Neural progenitor cell (in vitro differentiated cells): Measurements from ENCODE around the gene CAND2. TPM values are rescaled to one million over a fixed set of nuclear protein-coding genes. Genes with fewer than 3 reads are reported as not detected.

Source experiments
- DNase-seq: peaks from one replicate; pipeline ENCODE4 v3.0.0-alpha.2; 2016; ENCODE audit warnings: low spot score
- H2AFZ ChIP-seq: fragments of 200-600 bp; sonication (generic); replicated peaks from 2 replicates; pipeline ENCODE4 v1.6.1; 2016; ENCODE audit warnings: antibody characterized with exemption
- H3F3A ChIP-seq: fragments of 200-600 bp; sonication (generic); 2 replicates; pipeline ENCODE4 v1.6.1; 2016; ENCODE audit warnings: antibody characterized with exemption, low read depth
- H3K27ac ChIP-seq: fragments of 200-600 bp; sonication (generic); 2 replicates; pipeline ENCODE4 v1.5.1; 2016; ENCODE audit warnings: mild to moderate bottlenecking
- H3K27me3 ChIP-seq: fragments of 200-600 bp; sonication (generic); 2 replicates; pipeline ENCODE4 v1.6.1; 2016; ENCODE audit warnings: mild to moderate bottlenecking, moderate library complexity
- H3K36me3 ChIP-seq: fragments of 200-600 bp; sonication (generic); 2 replicates; pipeline ENCODE4 v1.5.1; 2016
- H3K4me1 ChIP-seq: fragments of 200-600 bp; sonication (generic); 2 replicates; pipeline ENCODE4 v1.6.1; 2016; ENCODE audit warnings: mixed run types
- H3K4me2 ChIP-seq: fragments of 200-600 bp; sonication (generic); 2 replicates; pipeline ENCODE4 v1.6.1; 2016
- H3K4me3 ChIP-seq: fragments of 200-600 bp; sonication (generic); 2 replicates; pipeline ENCODE4 v1.5.1; 2016
- H3K79me2 ChIP-seq: fragments of 200-600 bp; sonication (generic); 2 replicates; pipeline ENCODE4 v1.6.1; 2016; ENCODE audit warnings: low read depth
- H3K9ac ChIP-seq: fragments of 200-600 bp; sonication (generic); 2 replicates; pipeline ENCODE4 v1.6.1; 2016
- H3K9me3 ChIP-seq: fragments of 200-600 bp; sonication (generic); 2 replicates; pipeline ENCODE4 v1.5.1; 2016; ENCODE audit warnings: low read depth
- H4K20me1 ChIP-seq: fragments of 200-600 bp; sonication (generic); 2 replicates; pipeline ENCODE4 v1.6.1; 2016; ENCODE audit warnings: low read depth
- H3K27ac Mint-ChIP-seq: 3 replicates; pipeline ENCODE4 v1.8.0; 2021; ENCODE audit warnings: mixed read lengths
- H3K27me3 Mint-ChIP-seq: 2 replicates; pipeline ENCODE4 v1.8.0; 2022; ENCODE audit warnings: low read depth, mild to moderate bottlenecking, inconsistent platforms, moderate library complexity, mixed read lengths; ENCODE audit not compliant: insufficient read depth
- H3K36me3 Mint-ChIP-seq: 3 replicates; pipeline ENCODE4 v1.8.0; 2021; ENCODE audit warnings: mixed read lengths
- H3K4me1 Mint-ChIP-seq: 3 replicates; pipeline ENCODE4 v1.8.0; 2021; ENCODE audit warnings: mixed read lengths
- H3K4me3 Mint-ChIP-seq: 3 replicates; pipeline ENCODE4 v1.8.0; 2021; ENCODE audit warnings: mild to moderate bottlenecking, moderate library complexity, mixed read lengths
- H3K9me3 Mint-ChIP-seq: 3 replicates; pipeline ENCODE4 v1.8.0; 2020; ENCODE audit warnings: mixed read lengths
- CTCF ChIP-seq: fragments of 200-600 bp; sonication (generic); IDR thresholded peaks from 2 replicates; pipeline ENCODE4 v1.5.1; 2017; ENCODE audit warnings: antibody characterized with exemption, mild to moderate bottlenecking
- EZH2 ChIP-seq: fragments of 200-600 bp; sonication (generic); IDR thresholded peaks from 2 replicates; pipeline ENCODE4 v1.6.1; 2017; ENCODE audit warnings: antibody characterized with exemption, mild to moderate bottlenecking, moderate library complexity
- EZH2phosphoT487 ChIP-seq: fragments of 200-600 bp; sonication (generic); IDR thresholded peaks from 2 replicates; pipeline ENCODE4 v1.6.1; 2017; ENCODE audit warnings: antibody characterized with exemption
- total RNA-seq: library from RNA; depleted of rRNA; stranded (reverse); fragments of >200 nt; gene quantifications from 2 replicates; pipeline ENCODE4 v1.2.3, GENCODE V29; 2015; ENCODE audit warnings: low replicate concordance

Gene CAND2
- total RNA-seq, 1 donor from 2014 or later: 2.4 TPM

- H3K4me3 ChIP-seq: no peak overlapping the region
- no peaks in the 10 kb centered on the region for H3F3A ChIP-seq
- no peak overlapping the region for H3K4me3 Mint-ChIP-seq
- no peaks in the 10 kb centered on the region for H4K20me1 ChIP-seq
- no peaks in the 10 kb centered on the region for H3K79me2 ChIP-seq
- no peak overlapping the region for H3K27ac Mint-ChIP-seq
- no peaks in the 10 kb centered on the region for H3K36me3 Mint-ChIP-seq
- no peak overlapping the region for H3K4me2 ChIP-seq
- no peak overlapping the region for H2AFZ ChIP-seq
- H3K27me3 ChIP-seq: no peaks in the 10 kb centered on the region
- no peak overlapping the region for H3K27ac ChIP-seq
- TF ChIP-seq EZH2phosphoT487 (no peak), EZH2 (no peak), CTCF (no peak)
- H3K27me3 Mint-ChIP-seq: peaks cover 4% of the 10 kb centered on the region
- H3K4me1 Mint-ChIP-seq: peaks cover 11% of the 10 kb centered on the region
- no peak overlapping the region for H3K9ac ChIP-seq
- DNase-seq: no peak
- H3K36me3 ChIP-seq: no peaks in the 10 kb centered on the region
- H3K4me1 ChIP-seq: peaks cover 4% of the 10 kb centered on the region
- H3K9me3 ChIP-seq: no peaks in the 10 kb centered on the region
- H3K9me3 Mint-ChIP-seq: no peaks in the 10 kb centered on the region
Measured at GRCh38 chr3:12756175-12756574, 40.3 kb upstream of the CAND2 start.

DNA sequence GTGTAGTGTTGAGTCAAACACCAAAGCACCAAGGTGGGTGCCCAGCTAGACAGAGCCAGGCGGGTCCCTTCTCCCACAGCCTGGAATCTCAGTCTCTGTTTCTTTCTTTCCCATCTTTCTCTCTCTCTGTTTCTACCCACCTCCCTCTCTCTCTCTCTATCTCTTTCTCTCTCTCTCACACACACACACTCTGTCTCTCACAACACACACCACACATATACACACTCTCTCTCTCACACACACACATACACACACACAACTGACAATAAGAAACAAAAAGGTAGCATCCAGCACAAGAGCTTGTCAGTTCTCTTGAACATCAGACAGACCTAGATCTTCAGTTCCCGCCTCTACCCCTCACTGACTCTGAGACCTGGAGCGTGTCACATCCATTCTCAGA is 39.8 kb upstream of the CAND2 start:
- H3K27me3 Mint-ChIP-seq: peaks cover 4% of the 10 kb centered on the region
- no peak overlapping the region for H3K27ac Mint-ChIP-seq
- no peak overlapping the region for H3K4me3 Mint-ChIP-seq
- Histone ChIP-seq H3K9ac (no peak overlapping the region), H2AFZ (peak overlapping the region; percentile 17), H3F3A (no peaks in the 10 kb centered on the region), H3K4me3 (no peak overlapping the region), H3K27ac (no peak overlapping the region), H3K36me3 (no peaks in the 10 kb centered on the region), H3K4me2 (no peak overlapping the region), H4K20me1 (no peaks in the 10 kb centered on the region), H3K79me2 (no peaks in the 10 kb centered on the region), H3K4me1 (peaks cover 4% of the 10 kb centered on the region), H3K27me3 (no peaks in the 10 kb centered on the region), H3K9me3 (no peaks in the 10 kb centered on the region)
- DNase-seq: no peak
- TF ChIP-seq EZH2phosphoT487: no peak
- H3K36me3 Mint-ChIP-seq: no peaks in the 10 kb centered on the region
- H3K9me3 Mint-ChIP-seq: no peaks in the 10 kb centered on the region
- peaks cover 11% of the 10 kb centered on the region for H3K4me1 Mint-ChIP-seq

DNA sequence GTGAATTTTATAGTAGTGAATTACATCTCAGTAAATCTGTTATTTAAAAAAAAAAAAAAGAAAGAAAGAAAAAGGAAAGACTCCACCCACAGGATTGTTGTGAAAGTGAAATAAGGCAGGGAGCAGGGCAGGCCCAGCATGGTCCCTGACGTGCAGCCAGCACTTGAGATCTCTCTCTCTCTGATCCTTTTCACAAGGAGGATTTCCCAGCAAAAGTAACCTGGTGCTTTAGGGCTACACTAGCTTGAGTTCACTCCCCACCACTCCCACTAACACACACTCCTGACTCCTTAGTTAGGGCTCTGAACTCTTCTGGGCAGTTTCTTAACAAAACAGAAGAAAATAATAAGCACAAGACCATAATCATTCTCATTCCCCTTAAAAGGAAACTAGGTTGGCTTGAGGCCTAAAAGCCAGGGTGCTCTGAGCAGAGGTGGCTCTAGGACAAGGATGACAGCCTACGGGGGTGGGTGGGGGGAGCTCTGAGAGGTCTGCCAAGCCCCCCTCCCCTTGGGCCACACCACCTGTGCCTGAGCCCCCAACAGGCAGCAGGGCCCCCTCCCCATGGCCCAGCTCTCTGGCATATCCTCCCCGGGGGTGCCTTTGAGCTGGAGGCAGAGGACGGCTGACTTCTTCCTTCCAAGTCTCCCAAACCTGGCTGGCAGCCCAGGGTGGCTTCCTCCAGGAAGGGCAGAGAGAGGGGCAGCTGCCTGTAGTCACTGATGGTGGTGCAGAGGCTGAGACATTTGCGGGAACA is 38.3 kb upstream of the CAND2 start:
- H3K4me3 ChIP-seq: no peak overlapping the region
- Mint-ChIP-seq H3K4me3 (no peak overlapping the region), H3K27ac (peak overlapping the region; percentile 87), H3K36me3 (no peaks in the 10 kb centered on the region), H3K9me3 (no peaks in the 10 kb centered on the region), H3K27me3 (peaks cover 4% of the 10 kb centered on the region), H3K4me1 (peaks cover 12% of the 10 kb centered on the region)
- H3K4me1 ChIP-seq: peaks cover 4% of the 10 kb centered on the region
- DNase-seq: no peak
- no peaks in the 10 kb centered on the region for H3F3A ChIP-seq
- no peak overlapping the region for H3K27ac ChIP-seq
- H3K79me2 ChIP-seq: no peaks in the 10 kb centered on the region
- peak overlapping the region; percentile 82 for H2AFZ ChIP-seq
- no peaks in the 10 kb centered on the region for H3K9me3 ChIP-seq
- H3K9ac ChIP-seq: no peak overlapping the region
- H3K4me2 ChIP-seq: no peak overlapping the region
- no peaks in the 10 kb centered on the region for H3K27me3 ChIP-seq
- H3K36me3 ChIP-seq: no peaks in the 10 kb centered on the region
- no peaks in the 10 kb centered on the region for H4K20me1 ChIP-seq
- no peak for TF ChIP-seq CTCF

GRCh38 chr3:12759097-12759679 is 37.3 kb upstream of the CAND2 start, which contains the start of gene TMEM40:
Gene TMEM40, minus strand, starts transcription at chr3:12759259. Its CDS starts 9,427 bp downstream, at chr3:12749832.
- H3K79me2 ChIP-seq: no peaks in the 10 kb centered on the region
- H3K36me3 ChIP-seq: no peaks in the 10 kb centered on the region
- H3K36me3 Mint-ChIP-seq: no peaks in the 10 kb centered on the region
- no peak within 1 kb of the TSS for H3K9ac ChIP-seq
- H4K20me1 ChIP-seq: no peaks in the 10 kb centered on the region
- no peak within 1 kb of the TSS for H3K27ac ChIP-seq
- peak within 1 kb of the TSS; percentile 82 for H2AFZ ChIP-seq
- no peak for DNase-seq
- peak within 1 kb of the TSS; percentile 34 for H3K4me3 Mint-ChIP-seq
- peaks cover 15% of the 10 kb centered on the region for H3K4me1 Mint-ChIP-seq
- peaks cover 5% of the 10 kb centered on the region for H3K27me3 Mint-ChIP-seq
- TF ChIP-seq EZH2phosphoT487 (no peak), EZH2 (no peak), CTCF (no peak)
- no peak within 1 kb of the TSS for H3K4me2 ChIP-seq
- H3K9me3 ChIP-seq: no peaks in the 10 kb centered on the region
- no peaks in the 10 kb centered on the region for H3K27me3 ChIP-seq
- H3K4me3 ChIP-seq: no peak within 1 kb of the TSS
- H3K27ac Mint-ChIP-seq: peak within 1 kb of the TSS; percentile 87
- H3K9me3 Mint-ChIP-seq: no peaks in the 10 kb centered on the region
- H3K4me1 ChIP-seq: peaks cover 4% of the 10 kb centered on the region
- no peaks in the 10 kb centered on the region for H3F3A ChIP-seq
